ENCODE measurements around the gene GALNTL6. TPM values are rescaled to one million over a fixed set of nuclear protein-coding genes. Genes with fewer than 3 reads are reported as not detected.

GALNTL6 gene
- polyA plus RNA-seq, 1 donor from 2014 or later, result 14.9 TPM

GRCh38 chr4:171928336-171928735 lies 115.1 kb downstream of the GALNTL6 start:
- no peaks in the 10 kb centered on the region for H3K36me3 ChIP-seq (ENCODE audit: insufficient read depth, low read length)
- no peak overlapping the region for H3K9ac ChIP-seq (ENCODE audit: low read length)
- TF ChIP-seq SMC3 (conservative IDR thresholded peaks at IDR 0.05; ENCODE audit: poor library complexity), result no peak
- no peak for TF ChIP-seq TAF1 (IDR thresholded peaks at IDR 0.05; ENCODE audit: low read depth)
- TF ChIP-seq POLR2AphosphoS5 (IDR thresholded peaks at IDR 0.05), result no peak
- TF ChIP-seq CTCF (IDR thresholded peaks at IDR 0.05; ENCODE audit: poor library complexity, severe bottlenecking), result no peak
- TF ChIP-seq REST (IDR thresholded peaks at IDR 0.05; ENCODE audit: borderline replicate concordance), result no peak
- no peak for TF ChIP-seq EZH2 (IDR thresholded peaks at IDR 0.05; ENCODE audit: borderline replicate concordance, insufficient read depth, low read length, poor library complexity, severe bottlenecking)
- no peak for TF ChIP-seq MXI1 (conservative IDR thresholded peaks at IDR 0.05; ENCODE audit: poor library complexity, severe bottlenecking)
- TF ChIP-seq EP300 (conservative IDR thresholded peaks at IDR 0.05; ENCODE audit: poor library complexity, severe bottlenecking), result no peak
- TF ChIP-seq RAD21 (conservative IDR thresholded peaks at IDR 0.05), result no peak
- no peaks in the 10 kb centered on the region for H4K20me1 ChIP-seq (ENCODE audit: insufficient read depth)
- no peak overlapping the region for H3K4me3 ChIP-seq (ENCODE audit: low read length)
- H3K9me2 ChIP-seq (ENCODE audit: insufficient read depth, low read length), result no peaks in the 10 kb centered on the region
- no peak overlapping the region for H3K4me2 ChIP-seq (ENCODE audit: low read length)
- no peaks in the 10 kb centered on the region for H3K79me2 ChIP-seq (replicated peaks; ENCODE audit: insufficient read depth, low read length)
- no peaks in the 10 kb centered on the region for H3K27me3 ChIP-seq (ENCODE audit: insufficient read depth, low read depth, low read length)
- H2AFZ ChIP-seq (ENCODE audit: low read depth, low read length), result no peak overlapping the region
- H3F3A ChIP-seq (ENCODE audit: insufficient read depth, low read length, poor library complexity, severe bottlenecking), result no peaks in the 10 kb centered on the region
- H3K9me3 ChIP-seq (ENCODE audit: low read length), result no peaks in the 10 kb centered on the region
- no peak overlapping the region for H3K27ac ChIP-seq (ENCODE audit: low read length)

- no peaks in the 10 kb centered on the region for H3K9me3 ChIP-seq (ENCODE audit: low read length)
- H3K4me3 ChIP-seq (ENCODE audit: low read length), result no peak overlapping the region
- no peaks in the 10 kb centered on the region for H3K9me2 ChIP-seq (ENCODE audit: insufficient read depth, low read length)
- no peaks in the 10 kb centered on the region for H3K27me3 ChIP-seq (ENCODE audit: insufficient read depth, low read depth, low read length)
- H3K4me2 ChIP-seq (ENCODE audit: low read length), result no peak overlapping the region
- no peak overlapping the region for H2AFZ ChIP-seq (ENCODE audit: low read depth, low read length)
- H3K36me3 ChIP-seq (ENCODE audit: insufficient read depth, low read length), result no peaks in the 10 kb centered on the region
- H3K27ac ChIP-seq (ENCODE audit: low read length), result no peak overlapping the region
- H4K20me1 ChIP-seq (ENCODE audit: insufficient read depth), result no peaks in the 10 kb centered on the region
- TF ChIP-seq TAF1 (IDR thresholded peaks at IDR 0.05; ENCODE audit: low read depth), result no peak
- TF ChIP-seq REST (IDR thresholded peaks at IDR 0.05; ENCODE audit: borderline replicate concordance), result no peak
- TF ChIP-seq RAD21 (conservative IDR thresholded peaks at IDR 0.05), result no peak
- no peak for TF ChIP-seq POLR2AphosphoS5 (IDR thresholded peaks at IDR 0.05)
- TF ChIP-seq SMC3 (conservative IDR thresholded peaks at IDR 0.05; ENCODE audit: poor library complexity), result no peak
- no peak for TF ChIP-seq EP300 (conservative IDR thresholded peaks at IDR 0.05; ENCODE audit: poor library complexity, severe bottlenecking)
- no peak for TF ChIP-seq MXI1 (conservative IDR thresholded peaks at IDR 0.05; ENCODE audit: poor library complexity, severe bottlenecking)
- no peak for TF ChIP-seq EZH2 (IDR thresholded peaks at IDR 0.05; ENCODE audit: borderline replicate concordance, insufficient read depth, low read length, poor library complexity, severe bottlenecking)
- TF ChIP-seq CTCF (IDR thresholded peaks at IDR 0.05; ENCODE audit: poor library complexity, severe bottlenecking), result no peak
- no peaks in the 10 kb centered on the region for H3K79me2 ChIP-seq (replicated peaks; ENCODE audit: insufficient read depth, low read length)
- H3F3A ChIP-seq (ENCODE audit: insufficient read depth, low read length, poor library complexity, severe bottlenecking), result no peaks in the 10 kb centered on the region
- H3K9ac ChIP-seq (ENCODE audit: low read length), result no peak overlapping the region
Measured at GRCh38 chr4:171929477-171929876, 116.3 kb downstream of the GALNTL6 start.
